ENCODE results near the gene PRR36.
"Not testable (repeated sequence)": the region's sequence is repeated elsewhere in the genome, so short reads cannot be mapped to it uniquely, and the experiment has no call there.

The PRR36 gene

DNA sequence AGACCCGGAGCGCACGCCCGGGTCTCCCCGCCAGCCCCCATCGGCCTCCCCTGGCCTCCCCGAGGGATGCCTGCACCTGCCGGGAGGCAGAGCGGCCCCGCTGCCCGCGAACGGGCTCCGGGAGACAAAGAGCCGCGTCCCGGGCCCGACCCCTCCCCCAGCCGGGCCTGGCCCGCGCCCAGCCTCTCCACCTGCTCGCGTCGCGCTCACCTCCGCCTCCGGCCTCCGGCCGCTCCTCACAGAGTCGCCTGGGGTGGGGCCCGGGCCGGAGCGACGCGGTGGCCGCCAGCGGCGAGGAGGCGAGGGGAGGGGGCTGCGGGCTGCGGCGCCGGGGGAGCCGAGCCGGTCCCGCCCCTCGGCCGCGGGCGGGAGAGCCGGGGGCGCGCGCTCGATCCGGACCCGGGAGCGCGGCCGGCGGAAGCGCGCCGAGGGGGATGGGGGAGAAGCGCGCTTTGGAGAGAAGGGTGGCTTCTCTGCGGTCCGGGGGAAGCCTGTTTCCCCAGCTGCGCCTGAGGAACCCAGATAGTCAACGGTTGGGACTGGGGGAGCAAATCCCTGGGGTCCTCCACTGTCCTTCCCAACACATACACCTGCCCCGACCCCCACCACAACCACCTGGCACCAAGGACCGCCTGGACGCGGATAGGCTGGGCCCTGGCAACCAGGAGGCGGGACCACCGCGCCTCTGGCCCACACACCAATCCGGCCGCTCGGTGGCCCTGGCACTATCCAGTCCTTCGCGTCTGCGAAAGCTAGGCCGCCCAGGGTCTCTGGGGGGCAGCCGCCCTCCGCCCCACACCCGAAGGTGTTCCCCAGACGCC lies at the start of gene PRR36:
TSS of gene PRR36 (minus strand) at position 315 of the 821 bp plus-strand sequence. CDS start 701 bp downstream, outside the sequence.
- no peak for DNase-seq (ENCODE audit: low read depth)

DNA sequence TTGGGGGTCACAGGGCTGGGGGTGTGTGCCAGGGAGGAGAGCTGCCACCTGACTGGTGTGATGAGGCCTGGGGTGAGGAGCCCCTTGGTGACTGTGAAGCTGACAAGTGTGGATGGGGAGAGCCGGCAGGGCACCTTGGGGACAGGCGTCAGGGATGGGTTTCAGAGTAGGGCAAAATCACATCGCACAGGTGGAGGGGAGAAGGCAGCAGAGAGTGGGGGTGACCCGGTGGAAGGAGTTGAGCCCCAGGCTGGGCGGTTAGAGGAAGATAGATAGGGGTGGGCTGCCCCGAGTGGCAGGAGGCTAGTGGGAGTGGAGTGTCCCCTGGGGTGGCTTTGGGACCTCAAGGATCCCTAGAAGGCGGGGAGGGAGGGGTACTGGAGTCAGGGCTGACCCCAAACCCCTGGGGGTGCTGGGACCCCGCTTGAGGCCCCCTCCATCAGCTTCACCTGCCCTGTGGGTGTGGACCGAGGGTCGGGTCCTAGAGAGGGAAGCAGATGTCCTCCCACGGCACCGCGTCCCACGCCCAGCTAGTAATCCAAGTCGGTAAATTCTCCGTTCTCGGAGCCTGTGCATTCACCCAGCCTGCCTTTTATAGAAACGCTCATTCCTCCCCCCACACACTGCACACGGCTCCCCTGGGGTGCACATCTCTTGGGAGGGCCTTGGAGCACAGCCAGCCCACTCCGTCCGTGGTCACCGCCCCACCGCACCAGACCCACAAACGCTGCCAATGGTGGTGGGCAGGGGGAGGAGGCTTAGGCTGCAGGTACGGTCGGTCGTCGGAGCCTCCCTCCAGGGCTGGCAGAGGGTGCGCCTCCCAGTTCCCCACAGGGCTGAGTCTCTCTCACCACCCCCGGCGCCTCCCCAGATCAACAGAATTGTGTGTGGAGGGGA lies 49.4 kb upstream of the PRR36 start:
- DNase-seq (ENCODE audit: low read depth), result no peak

DNA sequence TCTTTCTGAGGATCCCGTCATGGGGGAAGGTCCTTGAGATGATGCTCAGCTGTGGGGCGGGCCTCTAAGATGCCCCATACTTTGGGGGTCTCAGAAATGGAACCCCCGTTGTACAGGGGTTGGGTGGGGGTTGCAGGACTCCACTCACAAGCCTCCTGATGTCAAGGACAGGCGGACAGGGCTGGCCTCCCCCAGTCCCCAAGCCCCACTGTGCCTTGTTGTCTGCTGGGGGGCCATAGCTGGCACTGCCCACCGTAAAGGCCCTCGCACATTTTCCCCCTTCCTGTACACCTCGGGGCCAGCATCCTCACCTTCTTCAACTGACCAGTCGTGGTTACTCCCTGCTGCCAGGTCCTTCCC lies 48.6 kb upstream of the PRR36 start:
- DNase-seq (ENCODE audit: low read depth), result no peak

DNA sequence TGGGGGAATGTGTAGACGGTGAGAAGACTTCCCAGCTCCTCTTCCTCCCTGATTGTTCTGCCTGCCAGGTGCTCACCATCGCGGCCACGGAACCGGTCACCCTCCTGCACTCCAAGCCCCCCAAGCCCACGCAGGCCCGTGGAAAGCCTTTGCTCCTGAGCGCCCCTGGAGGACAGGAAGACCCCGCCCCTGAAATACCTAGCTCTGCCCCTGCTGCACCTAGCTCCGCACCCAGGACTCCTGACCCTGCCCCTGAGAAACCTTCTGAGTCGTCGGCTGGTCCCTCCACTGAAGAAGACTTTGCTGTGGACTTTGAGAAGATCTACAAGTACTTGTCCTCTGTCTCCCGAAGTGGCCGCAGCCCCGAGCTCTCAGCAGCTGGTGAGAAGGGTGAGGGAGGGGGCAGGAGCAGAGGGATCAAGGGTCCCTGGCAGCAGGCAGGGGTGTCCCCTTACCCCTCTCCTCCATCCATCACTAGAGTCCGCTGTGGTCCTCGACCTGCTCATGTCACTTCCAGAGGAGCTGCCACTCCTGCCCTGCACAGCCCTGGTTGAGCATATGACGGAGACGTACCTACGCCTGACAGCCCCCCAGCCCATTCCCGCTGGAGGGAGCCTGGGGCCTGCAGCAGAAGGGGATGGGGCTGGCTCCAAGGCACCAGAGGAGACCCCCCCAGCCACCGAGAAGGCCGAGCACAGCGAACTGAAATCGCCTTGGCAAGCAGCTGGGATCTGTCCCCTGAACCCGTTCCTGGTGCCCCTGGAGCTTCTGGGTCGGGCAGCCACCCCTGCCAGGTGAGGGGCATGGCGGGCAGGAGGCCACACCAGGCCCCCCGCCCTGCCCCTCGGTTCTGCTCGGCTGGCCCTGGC lies 48.0 kb upstream of the PRR36 start:
- no peak for DNase-seq (ENCODE audit: low read depth)

DNA sequence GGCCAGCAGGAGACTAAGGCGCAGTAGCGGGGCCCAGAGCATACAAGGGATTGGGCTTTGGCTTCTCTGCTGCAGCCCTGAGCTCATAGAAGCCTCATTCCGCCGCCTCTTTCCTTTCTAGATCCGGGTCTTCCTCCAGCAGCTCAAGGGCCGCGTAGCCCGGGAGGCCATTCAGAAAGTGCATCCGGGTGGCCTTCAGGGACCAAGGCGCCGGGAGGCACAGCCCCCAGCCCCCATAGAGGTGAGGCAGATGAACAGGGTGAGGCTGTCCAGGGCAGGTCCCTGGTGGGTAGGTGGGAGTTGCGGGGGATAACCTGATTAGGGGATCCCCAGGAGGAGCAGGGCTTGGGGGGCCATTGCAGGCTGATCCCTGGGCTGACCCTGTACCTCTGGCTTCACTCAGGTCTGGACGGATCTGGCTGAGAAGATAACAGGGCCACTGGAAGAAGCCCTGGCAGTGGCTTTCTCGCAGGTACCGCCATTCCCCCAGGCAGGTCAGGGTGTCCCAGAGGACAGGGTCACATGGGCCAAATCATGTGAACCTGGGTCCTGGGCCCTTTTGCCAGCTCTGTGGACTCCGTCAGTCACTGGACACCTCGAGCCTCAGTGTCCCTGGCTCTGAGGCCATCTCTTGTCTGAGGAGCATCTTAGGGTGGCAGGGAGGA lies 47.2 kb upstream of the PRR36 start:
- no peak for DNase-seq (ENCODE audit: low read depth)

DNA sequence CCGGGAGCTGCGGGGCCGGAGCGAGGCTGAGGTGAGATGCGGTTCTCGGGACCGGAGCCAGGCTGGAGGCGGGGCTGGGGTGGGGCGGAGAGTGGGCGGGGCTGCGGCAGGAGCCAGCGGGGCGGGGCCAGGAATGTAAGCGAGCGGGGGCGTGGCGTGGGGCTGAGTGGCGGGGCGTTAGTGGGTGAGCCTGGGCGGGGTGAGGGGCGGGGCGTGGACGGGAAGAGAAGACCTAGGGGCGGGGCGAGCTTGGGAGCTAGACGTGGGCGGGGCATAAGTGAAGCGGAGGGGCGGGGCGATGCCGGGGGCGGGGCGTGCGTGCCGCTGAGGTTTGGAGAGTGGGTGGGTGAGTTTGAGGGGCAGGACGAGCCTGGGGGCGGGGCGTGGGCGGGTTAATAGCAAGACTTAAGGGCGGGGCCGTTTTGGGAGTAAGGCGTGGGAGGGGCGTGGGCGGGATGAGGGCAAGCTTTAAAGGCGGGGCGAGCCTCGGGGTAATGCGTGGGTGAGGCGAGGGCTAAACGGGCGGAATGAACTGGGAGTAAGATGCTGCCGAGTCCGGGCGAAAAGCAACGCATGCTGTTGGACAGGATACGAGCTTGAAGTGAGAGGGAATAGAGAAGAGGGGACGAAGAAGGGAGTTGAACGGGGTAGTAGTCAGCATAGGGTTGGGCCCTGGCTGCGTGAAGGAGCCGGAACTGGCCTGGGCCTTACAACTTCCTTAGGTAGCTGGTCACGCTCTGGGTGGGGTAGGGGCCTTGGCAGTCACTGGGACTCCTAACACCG lies 46.5 kb upstream of the PRR36 start:
- DNase-seq (ENCODE audit: low read depth), result peak; percentile 100

DNA sequence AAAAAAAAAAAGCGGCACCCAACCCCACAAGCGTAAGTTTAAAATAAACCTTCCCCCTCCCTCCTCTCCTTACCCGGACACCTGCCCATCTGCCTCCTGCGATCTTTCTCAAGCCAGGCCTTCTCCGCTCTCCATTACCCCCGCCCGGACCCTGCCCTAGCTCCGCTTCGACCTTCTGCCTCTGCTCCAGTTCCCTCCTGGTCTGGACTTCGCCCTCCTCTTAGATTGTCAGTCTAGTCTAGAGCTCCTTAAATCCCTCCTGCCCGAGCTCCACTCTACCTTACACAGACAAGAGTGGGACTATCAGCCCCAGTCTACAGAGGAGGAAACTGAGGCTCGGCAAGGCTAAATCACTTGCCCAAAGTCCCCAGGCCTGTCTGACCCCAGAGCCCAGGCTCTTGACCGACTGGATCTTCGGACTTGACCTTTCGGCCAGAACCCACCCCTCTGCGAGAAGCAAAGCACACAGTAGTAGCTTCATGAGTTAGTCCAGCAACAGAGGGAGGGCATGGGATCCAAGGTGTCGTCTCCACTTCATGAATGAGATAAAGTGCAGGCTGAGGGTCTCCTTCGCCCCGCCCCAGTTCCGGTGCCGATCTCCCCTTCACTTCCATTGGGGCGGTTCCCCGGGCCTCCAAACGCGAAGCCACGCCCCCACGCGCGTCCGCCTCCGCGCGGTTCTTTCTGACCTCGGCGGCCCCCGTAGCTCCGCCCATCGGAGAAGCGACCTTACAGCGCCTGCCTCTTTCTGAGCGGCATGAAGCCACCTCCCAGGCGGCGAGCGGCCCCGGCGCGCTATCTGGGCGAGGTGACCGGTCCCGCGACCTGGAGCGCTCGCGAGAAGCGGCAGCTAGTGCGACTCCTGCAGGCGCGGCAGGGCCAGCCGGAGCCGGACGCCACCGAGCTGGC lies 45.7 kb upstream of the PRR36 start, which contains the start of gene SNAPC2:
TSS of gene SNAPC2 (plus strand) at position 729 of the 909 bp plus-strand sequence. CDS start at position 758, 29 bp downstream.
- DNase-seq (ENCODE audit: low read depth), result peak; percentile 96

DNA sequence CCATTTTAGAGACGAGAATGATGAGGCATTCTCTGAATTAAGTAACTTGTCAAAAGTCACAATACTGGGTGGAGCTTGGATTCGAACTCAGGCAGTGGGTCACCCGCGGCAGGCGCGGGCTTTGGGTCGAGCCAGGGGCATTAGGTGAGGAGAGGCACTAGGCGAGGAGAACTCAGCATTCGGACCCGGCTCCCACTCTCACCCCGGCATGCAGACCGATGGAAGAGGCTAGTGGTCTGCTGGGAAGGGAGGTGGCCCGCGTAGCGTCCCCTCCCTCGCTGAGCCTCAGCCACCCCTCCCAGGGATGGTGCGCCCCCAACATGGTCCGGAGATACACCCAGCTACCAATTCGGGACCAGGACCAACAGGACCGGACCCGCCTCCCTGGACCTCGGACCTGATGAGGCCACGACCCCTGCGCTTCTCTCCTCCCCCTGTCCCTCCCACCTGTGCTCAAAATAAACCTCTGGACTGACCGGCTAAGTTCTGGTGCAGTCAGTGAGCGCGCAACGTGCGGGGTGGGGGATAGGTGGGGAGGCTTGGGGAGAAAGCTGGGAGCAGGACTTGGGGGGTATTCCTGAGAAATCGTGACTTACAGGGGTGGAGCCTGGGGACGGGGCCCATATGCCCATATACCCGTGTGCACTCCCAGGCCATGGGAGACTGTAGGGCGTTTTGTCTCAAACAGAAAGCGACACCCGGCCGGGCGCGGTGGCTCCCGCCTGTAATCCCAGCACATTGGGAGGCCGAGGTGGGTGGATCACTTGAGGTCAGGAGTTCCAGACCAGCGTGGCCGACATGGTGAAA lies 44.6 kb upstream of the PRR36 start:
- no peak for DNase-seq (ENCODE audit: low read depth)

DNA sequence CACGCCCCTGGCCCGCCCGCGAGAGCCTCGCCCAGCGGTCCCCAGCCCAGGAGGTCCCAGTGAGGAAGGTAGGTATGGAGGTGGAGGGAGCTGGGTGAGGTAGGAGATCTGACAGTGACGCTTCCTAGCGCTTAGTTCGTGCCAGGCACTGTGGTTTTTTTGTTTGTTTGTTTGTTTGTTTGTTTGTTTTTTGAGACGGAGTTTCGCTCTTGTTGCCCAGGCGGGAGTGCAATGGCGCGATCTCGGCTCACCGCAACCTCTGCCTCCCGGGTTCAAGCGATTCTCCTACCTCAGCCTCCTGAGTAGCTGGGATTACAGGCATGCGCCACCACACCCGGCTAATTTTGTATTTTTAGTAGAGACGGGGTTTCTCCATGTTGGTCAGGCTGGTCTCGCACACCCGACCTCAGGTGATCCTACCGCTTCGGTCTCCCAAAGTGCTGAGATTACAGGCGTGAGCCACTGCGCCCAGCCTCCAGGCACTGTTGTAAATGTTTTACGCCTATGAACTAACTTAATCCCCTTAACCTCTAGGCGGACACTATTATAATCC lies 43.9 kb upstream of the PRR36 start:
- DNase-seq (ENCODE audit: low read depth), result not testable (repeated sequence)

DNA sequence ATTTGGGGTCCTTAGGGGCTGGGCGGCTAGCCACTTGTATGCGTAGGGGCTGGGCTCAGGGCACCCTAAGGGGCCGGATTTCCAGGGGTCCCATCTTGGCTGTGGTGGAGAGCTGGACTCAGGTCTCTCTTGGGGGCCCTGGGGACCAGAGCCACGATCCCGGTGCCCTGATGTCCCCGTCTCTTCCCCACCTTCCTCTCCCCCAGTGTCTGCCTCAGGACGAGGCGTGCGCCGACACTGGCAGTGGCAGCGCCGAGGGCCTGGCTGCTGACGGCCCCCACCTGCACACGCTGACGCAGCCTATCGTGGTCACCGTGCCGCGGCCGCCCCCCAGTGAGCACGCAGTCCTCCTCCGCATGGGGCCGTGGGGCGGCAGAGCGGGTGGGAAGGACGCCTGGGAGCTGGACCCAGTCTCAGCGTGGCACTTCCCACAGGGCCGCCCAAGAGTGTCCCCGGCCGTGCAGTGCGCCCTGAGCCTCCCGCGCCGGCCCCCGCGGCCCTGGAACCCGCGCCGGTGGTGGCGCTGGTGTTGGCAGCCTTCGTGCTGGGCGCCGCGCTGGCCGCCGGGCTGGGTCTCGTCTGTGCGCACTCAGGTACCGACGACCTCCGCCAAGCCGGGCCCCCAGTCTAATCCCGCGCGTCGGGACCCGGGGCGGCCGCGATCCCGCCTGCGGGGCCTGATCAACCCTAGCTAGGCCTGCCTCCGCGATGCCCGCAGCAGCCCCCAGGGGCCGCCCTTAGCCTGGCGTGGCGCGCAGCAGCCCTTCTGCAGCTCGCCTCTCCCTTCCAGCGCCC lies 43.3 kb upstream of the PRR36 start:
- peak; percentile 47 for DNase-seq (ENCODE audit: low read depth)

DNA sequence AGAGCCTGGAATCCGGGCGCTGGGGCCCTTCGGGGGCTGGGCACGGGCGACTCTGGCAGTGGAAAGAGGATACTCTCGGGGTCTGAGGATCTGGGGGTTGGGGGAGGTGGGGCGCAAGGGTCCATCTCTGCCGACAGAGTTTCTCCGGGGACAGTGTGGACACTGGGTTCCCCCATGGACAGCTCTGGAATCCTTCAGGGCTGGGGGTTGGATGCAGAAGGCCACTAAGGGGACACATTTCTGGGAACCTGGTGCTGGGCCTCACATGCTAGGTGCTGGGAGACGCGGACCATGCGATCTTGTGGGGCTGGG lies 42.7 kb upstream of the PRR36 start:
- no peak for DNase-seq (ENCODE audit: low read depth)

DNA sequence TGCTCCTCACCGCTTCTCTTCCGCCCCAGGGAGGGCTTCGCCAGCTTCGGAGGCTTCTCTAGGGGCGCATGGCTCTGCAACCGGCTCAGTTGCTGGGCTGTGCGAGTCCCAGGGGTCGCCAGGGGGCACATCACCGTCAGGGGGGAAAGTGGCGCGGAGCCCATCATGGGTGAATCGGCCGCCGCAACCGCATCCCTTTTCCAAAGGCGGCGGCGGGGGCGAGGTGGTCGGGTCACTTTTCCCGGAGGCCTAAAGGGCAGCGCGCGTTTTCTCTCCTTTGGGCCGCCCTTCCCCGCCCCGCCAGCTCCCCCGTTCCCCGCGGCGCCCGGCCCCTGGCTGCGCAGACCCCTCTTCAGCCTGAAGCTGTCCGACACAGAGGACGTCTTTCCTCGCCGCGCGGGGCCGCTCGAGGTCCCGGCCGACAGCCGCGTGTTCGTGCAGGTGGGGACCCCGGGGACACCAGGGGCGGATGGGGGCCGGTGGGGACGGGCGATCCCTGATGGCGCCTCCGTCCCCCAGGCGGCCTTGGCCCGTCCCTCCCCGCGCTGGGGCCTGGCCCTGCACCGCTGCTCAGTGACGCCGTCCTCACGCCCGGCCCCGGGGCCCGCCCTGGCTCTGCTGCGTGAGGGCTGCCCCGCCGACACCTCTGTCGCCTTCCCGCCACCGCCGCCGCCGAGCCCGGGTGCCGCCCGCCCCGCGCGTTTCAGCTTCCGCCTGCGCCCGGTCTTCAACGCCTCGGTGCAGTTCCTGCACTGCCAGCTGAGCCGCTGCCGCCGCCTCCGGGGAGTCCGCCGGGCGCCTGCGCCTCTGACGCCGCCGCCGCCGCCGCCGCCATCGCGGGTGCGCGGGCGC lies 42.1 kb upstream of the PRR36 start:
- no peak for DNase-seq (ENCODE audit: low read depth)

DNA sequence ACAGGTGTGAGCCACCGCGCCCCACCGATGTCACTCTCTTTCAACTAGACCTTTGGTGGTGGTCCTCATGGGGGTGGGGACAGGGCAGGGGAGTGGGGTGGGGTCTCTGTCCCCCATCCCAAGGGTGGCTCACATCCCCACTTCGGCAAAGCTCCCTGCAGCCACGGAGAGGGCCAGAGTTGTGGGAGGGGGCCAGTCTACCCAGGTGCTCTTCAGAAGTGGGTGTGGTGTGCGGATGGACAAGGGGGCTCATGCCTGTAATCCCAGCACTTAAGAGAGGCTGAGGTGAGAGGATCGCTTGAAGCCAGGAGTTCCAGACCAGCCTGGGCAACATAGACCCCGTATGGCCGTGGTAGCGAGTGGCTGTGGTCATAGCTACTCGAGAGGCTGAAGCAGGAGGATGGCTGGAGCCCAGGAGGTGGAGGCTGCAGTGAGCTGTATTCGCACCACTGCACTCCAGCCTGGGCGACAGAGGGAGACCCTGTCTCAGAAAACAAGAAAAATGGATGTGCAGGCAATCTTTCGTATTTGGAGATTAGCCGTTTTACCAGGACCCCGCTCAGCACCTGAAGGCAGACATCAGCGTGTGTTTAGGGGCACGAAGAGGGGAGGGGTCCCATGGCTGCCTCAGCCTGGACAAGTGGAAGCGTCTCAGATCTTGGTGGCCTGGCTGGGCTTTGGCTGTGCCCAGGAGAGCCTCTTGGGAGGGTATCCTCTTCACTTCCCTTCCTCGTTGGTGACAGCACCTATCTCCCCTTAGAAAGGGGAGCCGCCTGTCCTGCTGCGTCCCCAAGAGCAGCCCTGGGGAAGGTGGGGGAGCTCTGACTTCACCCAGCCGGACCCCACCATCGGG lies 41.3 kb upstream of the PRR36 start:
- no peak for DNase-seq (ENCODE audit: low read depth)

DNA sequence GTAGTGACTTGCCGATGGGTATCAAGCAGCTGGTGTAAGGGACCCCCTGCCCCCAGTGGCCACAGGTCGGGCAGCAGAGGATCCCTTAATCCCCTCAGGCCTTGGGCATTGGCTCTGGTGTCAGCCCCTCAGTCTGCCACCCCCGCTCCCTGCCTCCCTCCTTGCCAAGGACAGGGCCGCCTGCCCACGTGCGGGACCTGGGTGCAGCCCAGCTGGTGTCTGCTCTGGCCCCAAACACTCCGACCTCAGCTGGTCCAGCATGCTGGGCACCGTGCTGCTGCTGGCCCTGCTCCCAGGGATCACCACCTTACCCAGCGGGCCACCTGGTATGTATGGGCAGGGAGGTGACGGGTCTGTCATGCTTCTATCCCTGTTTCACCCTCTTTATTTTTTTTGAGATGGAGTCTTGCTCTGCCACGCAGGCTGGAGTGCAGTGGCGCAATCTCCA lies 40.4 kb upstream of the PRR36 start, which contains the start of gene TGFBR3L:
TSS of gene TGFBR3L (plus strand) at position 233 of the 448 bp plus-strand sequence.
- DNase-seq (ENCODE audit: low read depth), result no peak

DNA sequence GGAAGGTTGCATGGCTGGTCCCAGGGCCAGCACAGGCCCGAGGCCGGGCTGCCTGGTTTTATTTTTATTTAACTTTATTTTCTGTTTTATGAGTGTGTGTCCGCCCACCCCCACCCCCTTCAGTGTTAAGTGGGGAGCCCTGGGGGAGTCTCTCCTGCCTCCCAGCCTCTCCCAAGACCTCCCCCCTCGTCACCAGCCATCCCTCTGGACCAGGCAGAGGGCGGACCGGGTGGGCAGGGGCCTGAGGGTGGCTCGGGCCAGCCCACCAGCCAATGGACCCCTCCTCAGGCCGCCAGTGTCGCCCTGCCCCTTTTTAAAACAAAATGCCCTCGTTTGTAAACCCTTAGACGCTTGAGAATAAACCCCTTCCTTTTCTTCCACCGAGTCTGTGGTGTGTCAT lies 39.9 kb upstream of the PRR36 start:
- no peak for DNase-seq (ENCODE audit: low read depth)

DNA sequence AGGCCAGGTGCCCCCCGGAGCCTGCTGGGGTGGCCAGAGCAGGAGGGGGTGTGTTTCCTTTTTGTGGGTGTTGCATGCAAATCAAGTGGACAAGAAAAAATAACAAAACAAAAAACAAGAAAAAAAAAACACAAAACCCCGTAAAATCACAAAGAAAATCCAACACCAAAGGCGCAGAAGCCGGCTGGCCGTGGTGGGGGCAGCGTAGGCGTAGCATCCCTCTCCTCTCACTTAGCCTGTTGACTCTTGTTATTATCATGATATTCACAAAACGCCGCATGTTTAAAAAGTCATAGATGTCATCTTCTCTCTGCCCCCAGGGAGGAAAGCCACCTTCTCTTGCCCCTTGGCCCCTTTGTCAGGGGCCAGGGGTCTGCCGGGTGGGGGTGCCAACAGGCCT lies 39.5 kb upstream of the PRR36 start:
- DNase-seq (ENCODE audit: low read depth), result no peak
